OCI-LY3 (cell line): Measurements from ENCODE around the gene ADIPOR2.
"Not testable (repeated sequence)": the region's sequence is repeated elsewhere in the genome, so short reads cannot be mapped to it uniquely, and the experiment has no call there.

Experiments used
- EZH2phosphoT487 ChIP-seq: fragments of 200-600 bp; shearing (Covaris generic); IDR thresholded peaks from 2 replicates; pipeline ENCODE4 v1.6.1; 2018; ENCODE audit warnings: antibody characterized with exemption, mixed run types, low read depth
- TF ChIP-seq, protein P1 (sequence below): fragments of 200-600, 300-600 bp; sonication (generic); IDR thresholded peaks from 2 replicates; pipeline ENCODE4 v1.5.1; 2014; ENCODE audit warnings: antibody characterized with exemption, low read length, low read depth

GRCh38 chr12:1713783-1714348, 23.0 kb downstream of the ADIPOR2 start:
- TF ChIP-seq, protein P1, sequence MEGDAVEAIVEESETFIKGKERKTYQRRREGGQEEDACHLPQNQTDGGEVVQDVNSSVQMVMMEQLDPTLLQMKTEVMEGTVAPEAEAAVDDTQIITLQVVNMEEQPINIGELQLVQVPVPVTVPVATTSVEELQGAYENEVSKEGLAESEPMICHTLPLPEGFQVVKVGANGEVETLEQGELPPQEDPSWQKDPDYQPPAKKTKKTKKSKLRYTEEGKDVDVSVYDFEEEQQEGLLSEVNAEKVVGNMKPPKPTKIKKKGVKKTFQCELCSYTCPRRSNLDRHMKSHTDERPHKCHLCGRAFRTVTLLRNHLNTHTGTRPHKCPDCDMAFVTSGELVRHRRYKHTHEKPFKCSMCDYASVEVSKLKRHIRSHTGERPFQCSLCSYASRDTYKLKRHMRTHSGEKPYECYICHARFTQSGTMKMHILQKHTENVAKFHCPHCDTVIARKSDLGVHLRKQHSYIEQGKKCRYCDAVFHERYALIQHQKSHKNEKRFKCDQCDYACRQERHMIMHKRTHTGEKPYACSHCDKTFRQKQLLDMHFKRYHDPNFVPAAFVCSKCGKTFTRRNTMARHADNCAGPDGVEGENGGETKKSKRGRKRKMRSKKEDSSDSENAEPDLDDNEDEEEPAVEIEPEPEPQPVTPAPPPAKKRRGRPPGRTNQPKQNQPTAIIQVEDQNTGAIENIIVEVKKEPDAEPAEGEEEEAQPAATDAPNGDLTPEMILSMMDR: not testable (repeated sequence)
- TF ChIP-seq EZH2phosphoT487: not testable (repeated sequence)
